AG04450 (cell line): ENCODE results near the gene NEDD4L. TPM values are rescaled to one million over a fixed set of nuclear protein-coding genes. Genes with fewer than 3 reads are reported as not detected.

Experiments used
- CTCF ChIA-PET: fragments of 300-600, 350-600 bp; formaldehyde crosslinking; extraction: SDS; loops from one replicate; lab custom pipeline; 2022; ENCODE audit warnings: antibody characterized with exemption, inconsistent platforms; lab: Charles Lee
- POLR2A ChIA-PET: fragments of 350-600 bp; formaldehyde crosslinking; extraction: SDS; loops from one replicate; lab custom pipeline; 2021; ENCODE audit warnings: antibody characterized with exemption, inconsistent platforms; lab: Yijun Ruan, JAX
- DNase-seq: peaks from one replicate; pipeline ENCODE4 v3.0.0-alpha.2; 2011; ENCODE audit warnings: low read depth, low spot score
- H3K27ac ChIP-seq: one replicate; pipeline ENCODE4 v1.5.1; 2012; ENCODE audit warnings: low read depth, low read length, control low read depth
- H3K27me3 ChIP-seq: one replicate; pipeline ENCODE4 v1.6.0; 2012; ENCODE audit warnings: low read length; ENCODE audit not compliant: control insufficient read depth, insufficient read depth
- H3K4me3 ChIP-seq: 2 replicates; pipeline ENCODE4 v1.5.1; 2011; ENCODE audit warnings: mild to moderate bottlenecking, low read depth, low read length, control low read depth
- H3K9me3 ChIP-seq: 2 replicates; pipeline ENCODE4 v1.5.1; 2012; ENCODE audit warnings: low read length; ENCODE audit not compliant: control insufficient read depth, insufficient read depth
- polyA plus RNA-seq: library from polyadenylated mRNA; depleted of rRNA; stranded (reverse); fragments of >200 nt; gene quantifications from 2 replicates; pipeline ENCODE4 v1.2.3, GENCODE V29; 2011
- TF ChIP-seq, protein P1 (sequence below): IDR thresholded peaks from 2 replicates; pipeline ENCODE4 v1.5.1; 2011; ENCODE audit warnings: low read depth, low read length, control low read depth, inconsistent platforms

The NEDD4L gene
- polyA plus RNA-seq, 1 experiment, result 15.0 TPM

DNA sequence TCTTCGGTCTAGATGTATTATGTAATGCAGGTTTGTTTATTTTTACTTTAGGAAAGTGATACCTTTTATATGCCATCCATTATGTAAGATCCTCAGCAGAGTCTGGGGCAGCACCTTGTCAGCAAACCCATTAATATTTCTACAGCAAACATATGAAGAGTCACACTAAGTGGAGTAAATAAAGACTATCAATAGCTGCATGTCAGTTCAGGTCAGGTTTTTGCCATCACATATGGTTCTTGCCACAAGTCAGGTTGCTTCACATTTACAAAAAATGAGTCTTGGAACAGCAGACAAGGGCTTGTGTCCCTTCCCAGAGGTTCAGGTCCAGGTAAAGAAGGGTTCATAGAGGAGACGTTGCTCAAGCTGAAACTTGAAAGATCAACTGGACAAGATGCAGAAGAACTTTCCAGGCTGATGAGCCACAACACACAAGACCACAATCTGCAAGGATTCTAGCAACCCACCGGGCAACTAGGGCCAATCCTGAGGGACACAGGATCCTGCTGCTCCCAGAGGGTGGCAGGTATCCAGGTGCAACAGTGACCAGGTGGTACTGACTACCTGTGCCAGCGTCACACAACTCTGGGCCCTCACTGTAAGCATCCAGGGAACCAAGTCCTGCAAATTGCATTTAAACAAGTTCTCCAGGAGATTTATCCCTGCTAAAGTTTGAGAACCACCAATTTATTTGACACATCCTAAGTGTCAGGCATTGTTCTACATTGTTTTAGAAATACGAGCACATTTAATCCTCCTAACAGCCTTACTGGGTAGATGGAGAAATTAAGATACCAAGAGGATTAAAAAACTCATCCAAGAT is 369.0 kb downstream of the NEDD4L start:
- no peaks in the 10 kb centered on the region for H3K9me3 ChIP-seq
- peaks cover 44% of the 10 kb centered on the region for H3K27me3 ChIP-seq
- H3K4me3 ChIP-seq, result no peak overlapping the region
- ChIA-PET POLR2A (no interaction called here), CTCF (no interaction called here)
- H3K27ac ChIP-seq, result no peak overlapping the region
- TF ChIP-seq, protein P1, sequence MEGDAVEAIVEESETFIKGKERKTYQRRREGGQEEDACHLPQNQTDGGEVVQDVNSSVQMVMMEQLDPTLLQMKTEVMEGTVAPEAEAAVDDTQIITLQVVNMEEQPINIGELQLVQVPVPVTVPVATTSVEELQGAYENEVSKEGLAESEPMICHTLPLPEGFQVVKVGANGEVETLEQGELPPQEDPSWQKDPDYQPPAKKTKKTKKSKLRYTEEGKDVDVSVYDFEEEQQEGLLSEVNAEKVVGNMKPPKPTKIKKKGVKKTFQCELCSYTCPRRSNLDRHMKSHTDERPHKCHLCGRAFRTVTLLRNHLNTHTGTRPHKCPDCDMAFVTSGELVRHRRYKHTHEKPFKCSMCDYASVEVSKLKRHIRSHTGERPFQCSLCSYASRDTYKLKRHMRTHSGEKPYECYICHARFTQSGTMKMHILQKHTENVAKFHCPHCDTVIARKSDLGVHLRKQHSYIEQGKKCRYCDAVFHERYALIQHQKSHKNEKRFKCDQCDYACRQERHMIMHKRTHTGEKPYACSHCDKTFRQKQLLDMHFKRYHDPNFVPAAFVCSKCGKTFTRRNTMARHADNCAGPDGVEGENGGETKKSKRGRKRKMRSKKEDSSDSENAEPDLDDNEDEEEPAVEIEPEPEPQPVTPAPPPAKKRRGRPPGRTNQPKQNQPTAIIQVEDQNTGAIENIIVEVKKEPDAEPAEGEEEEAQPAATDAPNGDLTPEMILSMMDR, result no peak
- no peak for DNase-seq

DNA sequence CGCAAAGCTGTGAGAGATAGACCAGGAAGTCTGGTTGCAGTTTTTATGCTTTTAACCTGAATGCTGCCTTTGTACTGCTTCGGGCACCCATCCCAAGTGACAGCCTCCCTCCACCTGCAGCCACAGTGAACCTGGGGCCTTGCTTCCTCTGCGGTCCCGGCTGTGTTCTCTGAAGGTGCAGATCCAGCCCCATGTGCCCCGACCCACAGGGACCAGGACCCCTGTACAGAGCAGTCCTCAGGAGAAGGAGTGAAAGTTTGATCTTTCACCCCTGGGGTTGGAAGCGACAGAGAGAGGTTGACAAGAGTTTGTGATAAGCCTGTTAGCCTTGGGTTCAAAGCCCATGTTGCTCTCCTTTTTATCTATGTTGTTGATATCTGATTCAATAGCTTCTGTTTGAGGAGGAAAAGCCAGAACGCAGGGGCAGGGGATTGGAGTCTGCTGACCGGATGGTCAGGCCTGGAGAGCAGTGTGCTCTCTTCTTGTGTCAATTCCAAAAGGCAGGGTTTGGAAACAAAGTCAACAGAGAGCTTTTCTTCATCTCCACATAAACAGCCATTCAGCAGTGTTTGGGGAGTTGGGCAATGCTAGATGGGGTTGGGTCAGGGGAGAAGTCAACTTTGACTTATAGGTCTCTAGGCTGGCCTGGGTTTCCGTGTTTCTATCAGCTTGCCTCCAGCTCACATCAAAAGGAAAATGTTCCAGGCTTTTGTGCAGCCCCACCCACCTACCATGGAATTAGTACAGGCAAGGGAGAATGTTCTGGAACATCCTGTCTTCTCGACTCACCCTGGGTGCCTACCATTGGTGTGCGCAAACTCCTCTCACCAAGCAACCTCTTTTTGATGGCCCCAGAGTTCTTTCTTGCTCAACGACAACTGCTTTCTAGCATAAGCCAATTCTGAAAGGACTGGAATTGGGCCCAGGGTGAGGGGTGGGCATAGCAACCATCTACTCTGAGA is 369.9 kb downstream of the NEDD4L start:
- Histone ChIP-seq H3K4me3 (no peak overlapping the region), H3K27me3 (peaks cover 40% of the 10 kb centered on the region), H3K9me3 (no peaks in the 10 kb centered on the region), H3K27ac (no peak overlapping the region)
- CTCF ChIA-PET, result interaction anchor here (0.5 kb wide), 1 partner anchor 211 kb away, joined by 4 read pairs; no protein-coding TSS in a partner anchor
- DNase-seq, result no peak
- TF ChIP-seq, protein P1, result no peak
- POLR2A ChIA-PET, result no interaction called here

DNA sequence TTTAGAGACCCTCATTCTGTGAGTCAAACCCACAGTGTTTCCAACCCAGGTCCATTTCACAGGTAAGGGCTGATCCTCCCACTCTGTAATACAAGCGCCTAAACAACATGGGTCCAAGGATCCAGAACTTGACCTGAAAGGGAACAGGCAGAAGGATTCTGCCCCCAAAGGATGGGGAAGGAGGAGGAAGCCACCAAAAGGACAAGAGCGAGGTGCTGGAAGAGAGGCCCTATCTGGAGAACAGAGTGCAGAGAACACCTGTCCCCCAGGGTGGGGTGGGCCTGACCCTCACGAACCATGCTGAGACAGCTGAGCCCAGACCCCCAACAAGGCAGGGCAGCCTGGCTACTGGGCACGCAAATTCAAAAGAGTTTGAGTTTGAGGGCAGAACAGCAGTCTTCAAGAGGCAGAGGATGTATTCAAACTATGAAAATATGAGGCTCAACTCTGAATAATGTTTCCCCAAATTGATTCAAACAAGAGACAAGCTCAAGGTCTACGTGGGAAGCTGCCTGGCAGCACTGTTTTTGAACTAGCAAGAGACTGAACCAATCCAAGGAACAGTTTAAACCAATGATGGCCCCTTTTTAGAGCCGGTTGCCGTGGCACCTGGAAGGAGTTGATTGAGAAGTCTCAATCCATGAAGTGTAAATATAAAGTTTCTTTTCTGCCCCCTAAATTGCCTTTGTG is 372.1 kb downstream of the NEDD4L start:
- POLR2A ChIA-PET, result no interaction called here

DNA sequence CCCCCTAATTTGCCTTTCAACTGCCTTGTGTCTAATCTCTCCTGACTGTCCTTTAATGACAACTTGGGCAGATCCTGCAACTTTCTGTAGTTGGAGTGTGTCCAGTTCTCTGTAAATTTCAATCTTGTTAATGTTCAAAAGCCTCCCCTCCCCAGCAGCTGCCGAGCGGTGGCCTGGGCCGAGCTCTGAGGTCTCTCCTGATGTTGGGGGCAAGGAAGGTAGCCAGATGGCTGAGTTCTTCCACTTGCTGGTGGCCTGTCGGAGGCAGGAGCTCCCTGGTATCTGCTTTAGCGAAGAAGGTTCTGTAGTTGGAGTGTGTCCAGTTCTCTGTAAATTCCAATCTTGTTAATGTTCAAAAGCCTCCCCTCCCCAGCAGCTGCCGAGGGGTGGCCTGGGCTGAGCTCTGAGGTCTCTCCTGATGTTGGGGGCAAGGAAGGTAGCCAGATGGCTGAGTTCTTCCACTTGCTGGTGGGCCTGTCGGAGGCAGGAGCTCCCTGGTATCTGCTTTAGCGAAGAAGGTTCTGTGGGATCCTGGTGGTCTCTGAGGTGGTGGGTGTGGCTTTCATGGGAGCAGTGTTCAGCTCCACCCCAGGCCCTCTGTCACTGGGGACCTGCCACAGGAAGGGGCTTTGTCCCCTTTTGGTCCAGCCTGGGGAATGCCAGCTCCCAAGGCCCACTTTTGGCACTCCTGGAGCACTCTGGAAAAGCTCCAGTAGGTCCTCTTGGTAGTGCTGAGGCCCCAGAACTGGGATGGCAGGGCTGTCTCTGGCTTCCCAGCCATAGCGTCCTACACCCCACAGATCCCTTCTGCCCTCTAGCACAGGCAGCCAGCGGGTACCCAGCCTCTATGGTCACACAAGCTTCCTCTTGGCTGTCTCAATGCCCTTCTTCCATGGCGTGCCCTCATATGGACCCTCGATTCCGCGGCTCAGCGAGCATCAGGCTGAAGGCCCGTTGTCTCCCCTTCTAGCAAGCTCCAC is 373.0 kb downstream of the NEDD4L start:
- Histone ChIP-seq H3K4me3 (no peak overlapping the region), H3K27ac (peak overlapping the region; percentile 11), H3K9me3 (no peaks in the 10 kb centered on the region), H3K27me3 (peaks cover 25% of the 10 kb centered on the region)
- TF ChIP-seq, protein P1, result no peak
- ChIA-PET CTCF (interaction anchor here (0.6 to 1.1 kb wide), 3 partner anchors 9 to 1787 kb away, joined by 3 to 5 read pairs (median 5); no protein-coding TSS in a partner anchor), POLR2A (interaction anchor here (0.7 kb wide), 1 partner anchor 62 kb away, joined by 4 read pairs; no protein-coding TSS in a partner anchor)
- DNase-seq, result peak; percentile 20

More for the DNA sequence above, 372.1 kb downstream of the NEDD4L start:
- Histone ChIP-seq H3K9me3 (no peaks in the 10 kb centered on the region), H3K27me3 (peaks cover 25% of the 10 kb centered on the region), H3K4me3 (no peak overlapping the region), H3K27ac (no peak overlapping the region)
- no peak for DNase-seq
- TF ChIP-seq, protein P1, result no peak
- CTCF ChIA-PET, result interaction anchor here (0.6 to 1.1 kb wide), 2 partner anchors 9 to 63 kb away, joined by 3 to 5 read pairs; no protein-coding TSS in a partner anchor
